Neural cell (in vitro differentiated cells): ENCODE measurements around the gene MLLT1. TPM values are rescaled to one million over a fixed set of nuclear protein-coding genes. Genes with fewer than 3 reads are reported as not detected.

Source experiments
- H2AFZ ChIP-seq: fragments of 200-600, 300-800 bp; sonication (generic), shearing (Covaris generic); 2 replicates; pipeline ENCODE4 v1.6.0; 2014; ENCODE audit warnings: low read depth, mild to moderate bottlenecking, antibody characterized with exemption, low read length, moderate library complexity
- H3F3A ChIP-seq: fragments of 200-600 bp; shearing (Covaris generic); 2 replicates; pipeline ENCODE4 v1.6.1; 2016; ENCODE audit warnings: mild to moderate bottlenecking, moderate library complexity, mixed read lengths, antibody characterized with exemption, low read length; ENCODE audit not compliant: insufficient read depth, poor library complexity, severe bottlenecking
- H3K27ac ChIP-seq: fragments of 200-600, 300-800 bp; sonication (generic), shearing (Covaris generic); 2 replicates; pipeline ENCODE4 v1.5.1; 2014; ENCODE audit warnings: mild to moderate bottlenecking, low read length, moderate library complexity
- H3K27me3 ChIP-seq: fragments of 300-800, 200-600 bp; sonication (generic), shearing (Covaris generic); 2 replicates; pipeline ENCODE4 v1.6.0; 2014; ENCODE audit warnings: mild to moderate bottlenecking, low read depth, low read length, moderate library complexity; ENCODE audit not compliant: insufficient read depth
- H3K36me3 ChIP-seq: fragments of 300-800, 200-600 bp; sonication (generic), shearing (Covaris generic); 2 replicates; pipeline ENCODE4 v1.5.1; 2014; ENCODE audit warnings: mild to moderate bottlenecking, antibody characterized with exemption, low read length, moderate library complexity; ENCODE audit not compliant: insufficient read depth
- H3K4me2 ChIP-seq: fragments of 300-800, 200-600 bp; sonication (generic), shearing (Covaris generic); 2 replicates; pipeline ENCODE4 v1.6.0; 2014; ENCODE audit warnings: mild to moderate bottlenecking, low read length
- H3K4me3 ChIP-seq: fragments of 300-800, 200-600 bp; sonication (generic), shearing (Covaris generic); 2 replicates; pipeline ENCODE4 v1.5.1; 2014; ENCODE audit warnings: mild to moderate bottlenecking, low read length, moderate library complexity
- H3K79me2 ChIP-seq: fragments of 200-600 bp; shearing (Covaris generic); replicated peaks from 2 replicates; pipeline ENCODE4 v1.6.0; 2014; ENCODE audit warnings: mild to moderate bottlenecking, low read length, moderate library complexity; ENCODE audit not compliant: insufficient read depth
- H3K9ac ChIP-seq: fragments of 300-800, 200-600 bp; sonication (generic), shearing (Covaris generic); 2 replicates; pipeline ENCODE4 v1.6.1; 2016; ENCODE audit warnings: mild to moderate bottlenecking, low read length, mixed read lengths
- H3K9me2 ChIP-seq: fragments of 200-600 bp; shearing (Covaris generic); 2 replicates; pipeline ENCODE4 v1.6.1; 2016; ENCODE audit warnings: mild to moderate bottlenecking, low read length, mixed read lengths; ENCODE audit not compliant: insufficient read depth
- H3K9me3 ChIP-seq: fragments of 200-600, 300-800 bp; sonication (generic), shearing (Covaris generic); 2 replicates; pipeline ENCODE4 v1.6.1; 2016; ENCODE audit warnings: mild to moderate bottlenecking, mixed run types, low read length, moderate library complexity, mixed read lengths
- H4K20me1 ChIP-seq: fragments of 200-600 bp; shearing (Covaris generic); 2 replicates; pipeline ENCODE4 v1.6.1; 2016; ENCODE audit warnings: mild to moderate bottlenecking, mixed run types; ENCODE audit not compliant: insufficient read depth
- EP300 ChIP-seq: fragments of 450-650 bp; conservative IDR thresholded peaks from 2 replicates; pipeline ENCODE4 v1.6.1; 2014; ENCODE audit warnings: antibody characterized with exemption, mild to moderate bottlenecking, moderate library complexity; ENCODE audit not compliant: poor library complexity, severe bottlenecking
- EZH2 ChIP-seq: fragments of 200-600, 300-800 bp; shearing (Covaris generic), sonication (generic); IDR thresholded peaks from 2 replicates; pipeline ENCODE4 v1.6.1; 2014; ENCODE audit warnings: antibody characterized with exemption, low read length, borderline replicate concordance, mild to moderate bottlenecking; ENCODE audit not compliant: insufficient read depth, poor library complexity, severe bottlenecking
- MXI1 ChIP-seq: fragments of 450-650 bp; conservative IDR thresholded peaks from 2 replicates; pipeline ENCODE4 v1.6.1; 2014; ENCODE audit warnings: antibody characterized with exemption, mild to moderate bottlenecking; ENCODE audit not compliant: poor library complexity, severe bottlenecking
- POLR2AphosphoS5 ChIP-seq: IDR thresholded peaks from 2 replicates; pipeline ENCODE4 v1.6.1; 2012
- RAD21 ChIP-seq: fragments of 450-650 bp; conservative IDR thresholded peaks from 2 replicates; pipeline ENCODE4 v1.6.1; 2014; ENCODE audit warnings: antibody characterized with exemption, mild to moderate bottlenecking, moderate library complexity
- REST ChIP-seq: IDR thresholded peaks from 2 replicates; pipeline ENCODE4 v1.6.1; 2012; ENCODE audit warnings: borderline replicate concordance
- SMC3 ChIP-seq: fragments of 450-650 bp; conservative IDR thresholded peaks from 2 replicates; pipeline ENCODE4 v1.6.1; 2014; ENCODE audit warnings: antibody characterized with exemption, mild to moderate bottlenecking, moderate library complexity; ENCODE audit not compliant: poor library complexity
- TAF1 ChIP-seq: IDR thresholded peaks from 2 replicates; pipeline ENCODE4 v1.6.1; 2012; ENCODE audit warnings: low read depth
- polyA plus RNA-seq: library from polyadenylated mRNA; depleted of rRNA; stranded (reverse); fragments of >200 nt; gene quantifications from 2 replicates; pipeline ENCODE4 v1.2.3, GENCODE V29; 2014

MLLT1 gene
- polyA plus RNA-seq, 1 donor from 2014 or later, result 34.0 TPM

GRCh38 chr19:6213266-6213595, 66.5 kb downstream of the MLLT1 start:
- Histone ChIP-seq H3K27me3 (no peaks in the 10 kb centered on the region), H3K79me2 (peaks cover 14% of the 10 kb centered on the region), H3K9ac (no peak overlapping the region), H2AFZ (no peak overlapping the region), H4K20me1 (no peaks in the 10 kb centered on the region), H3K9me2 (no peaks in the 10 kb centered on the region), H3K36me3 (no peaks in the 10 kb centered on the region), H3K27ac (no peak overlapping the region), H3K4me3 (no peak overlapping the region), H3K4me2 (no peak overlapping the region), H3K9me3 (no peaks in the 10 kb centered on the region), H3F3A (no peaks in the 10 kb centered on the region)
- TF ChIP-seq REST, result no peak
- no peak for TF ChIP-seq SMC3
- TF ChIP-seq TAF1, result no peak
- TF ChIP-seq MXI1, result no peak
- no peak for TF ChIP-seq POLR2AphosphoS5

GRCh38 chr19:6212403-6213265, 67.1 kb downstream of the MLLT1 start:
- H2AFZ ChIP-seq, result no peak overlapping the region
- H3F3A ChIP-seq, result no peaks in the 10 kb centered on the region
- TF ChIP-seq RAD21 (no peak), REST (no peak), SMC3 (no peak), EZH2 (no peak), MXI1 (no peak), EP300 (no peak)
- H3K27me3 ChIP-seq, result no peaks in the 10 kb centered on the region
- no peak overlapping the region for H3K27ac ChIP-seq
- no peak overlapping the region for H3K4me3 ChIP-seq
- no peaks in the 10 kb centered on the region for H3K36me3 ChIP-seq
- H3K9me2 ChIP-seq, result no peaks in the 10 kb centered on the region
- no peak overlapping the region for H3K4me2 ChIP-seq
- H3K79me2 ChIP-seq, result peaks cover 14% of the 10 kb centered on the region
- H3K9ac ChIP-seq, result no peak overlapping the region
- H4K20me1 ChIP-seq, result no peaks in the 10 kb centered on the region
- no peaks in the 10 kb centered on the region for H3K9me3 ChIP-seq
